KOPT-K1 (cell line): ENCODE measurements around the gene CDH8.
"Not testable (repeated sequence)": the region's sequence is repeated elsewhere in the genome, so short reads cannot be mapped to it uniquely, and the experiment has no call there.

Source experiments
- H3K27ac ChIP-seq: fragments of 200-600 bp; sonication (generic); 2 replicates; pipeline ENCODE4 v1.5.1; 2016; ENCODE audit warnings: antibody characterized with exemption, mild to moderate bottlenecking, low read depth, low read length; ENCODE audit not compliant: poor library complexity, severe bottlenecking
- H3K36me3 ChIP-seq: fragments of 200-600 bp; sonication (generic); 2 replicates; pipeline ENCODE4 v1.5.1; 2017; ENCODE audit warnings: antibody characterized with exemption, mild to moderate bottlenecking, low read length, moderate library complexity; ENCODE audit not compliant: insufficient read depth
- H3K9me3 ChIP-seq: fragments of 200-600 bp; sonication (generic); 2 replicates; pipeline ENCODE4 v1.5.1; 2017; ENCODE audit warnings: antibody characterized with exemption, low read length, mild to moderate bottlenecking; ENCODE audit not compliant: insufficient read depth, poor library complexity, severe bottlenecking

CDH8 gene

DNA sequence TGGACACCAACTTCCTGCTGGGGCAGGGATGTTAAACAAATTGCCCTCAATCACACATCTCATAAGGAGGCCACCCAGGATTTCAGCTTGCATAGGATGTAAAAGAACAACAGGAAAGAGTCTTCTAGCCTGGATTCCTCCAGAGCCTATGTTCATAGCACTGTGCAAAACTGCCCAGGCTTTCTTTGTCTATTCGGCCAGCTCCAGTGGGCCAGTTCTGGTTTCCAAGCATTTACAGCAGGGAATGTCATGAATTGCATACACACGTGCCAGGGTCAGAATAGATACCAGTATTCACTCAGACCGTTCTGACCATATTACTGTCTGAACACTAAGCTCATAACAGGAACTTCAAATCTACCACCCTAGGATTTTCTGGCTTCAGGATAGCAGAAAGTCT, 273.2 kb downstream of the CDH8 start:
- no peaks in the 10 kb centered on the region for H3K9me3 ChIP-seq
- H3K27ac ChIP-seq: no peak overlapping the region
- H3K36me3 ChIP-seq: no peaks in the 10 kb centered on the region

DNA sequence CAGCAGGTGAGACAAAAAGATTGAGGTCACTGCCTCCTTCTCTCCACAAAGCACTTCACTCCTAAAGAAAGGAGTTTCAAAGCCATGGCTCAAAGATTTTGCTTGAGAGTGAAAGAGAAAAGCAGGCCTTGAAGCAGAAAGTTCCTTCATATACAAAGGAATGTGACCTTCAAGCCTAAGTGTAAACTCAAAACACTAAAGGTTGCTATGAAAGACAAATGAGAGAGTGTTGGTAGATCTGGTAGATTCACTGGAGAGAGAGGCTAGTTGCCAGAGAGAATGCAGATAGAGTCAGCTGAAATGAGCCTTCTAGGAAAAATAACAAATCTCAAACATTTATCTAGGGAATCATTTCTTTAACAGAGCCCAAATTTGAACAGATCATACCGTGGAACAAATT, 305.2 kb downstream of the CDH8 start:
- no peak overlapping the region for H3K27ac ChIP-seq
- H3K9me3 ChIP-seq: no peaks in the 10 kb centered on the region
- H3K36me3 ChIP-seq: no peaks in the 10 kb centered on the region

DNA sequence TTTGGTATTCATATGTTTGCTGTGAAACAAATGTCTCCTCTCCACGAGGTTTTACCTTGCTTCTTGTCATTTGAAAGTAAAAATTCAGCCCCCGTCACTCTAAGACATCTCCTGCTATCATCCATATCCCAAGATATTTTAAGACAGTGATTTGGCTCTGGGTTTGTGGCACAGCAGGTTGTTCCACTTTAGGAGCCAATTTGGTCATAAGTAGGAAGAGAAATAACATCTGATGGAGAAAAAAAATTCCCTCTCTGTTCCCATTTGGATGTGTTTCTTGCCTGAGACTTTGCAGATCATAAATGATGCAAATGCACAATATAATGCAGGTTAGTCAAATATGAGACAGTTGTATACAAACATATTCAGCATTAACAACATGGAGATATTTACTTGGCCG, 309.5 kb downstream of the CDH8 start:
- Histone ChIP-seq H3K27ac (no peak overlapping the region), H3K36me3 (no peaks in the 10 kb centered on the region), H3K9me3 (no peaks in the 10 kb centered on the region)

DNA sequence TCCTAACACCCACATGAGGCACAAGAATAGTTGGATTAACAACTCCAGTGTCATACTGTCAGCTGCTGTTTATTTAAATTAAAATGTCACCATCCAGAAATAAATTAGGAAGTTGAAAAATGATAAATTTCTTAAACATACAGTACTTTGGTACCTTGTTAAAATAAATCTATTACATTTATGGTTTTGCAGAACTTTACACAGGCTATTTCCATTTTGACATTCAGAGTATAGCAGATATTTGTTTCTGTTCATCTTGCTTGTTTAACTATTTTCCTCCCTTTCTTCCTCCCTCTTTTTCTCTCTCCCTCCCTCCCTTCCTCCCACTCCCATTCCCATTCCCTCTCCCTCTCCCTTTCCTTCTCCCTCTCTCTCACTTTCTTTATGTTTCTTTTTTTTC, 310.1 kb downstream of the CDH8 start:
- Histone ChIP-seq H3K9me3 (no peaks in the 10 kb centered on the region), H3K27ac (no peak overlapping the region), H3K36me3 (no peaks in the 10 kb centered on the region)

DNA sequence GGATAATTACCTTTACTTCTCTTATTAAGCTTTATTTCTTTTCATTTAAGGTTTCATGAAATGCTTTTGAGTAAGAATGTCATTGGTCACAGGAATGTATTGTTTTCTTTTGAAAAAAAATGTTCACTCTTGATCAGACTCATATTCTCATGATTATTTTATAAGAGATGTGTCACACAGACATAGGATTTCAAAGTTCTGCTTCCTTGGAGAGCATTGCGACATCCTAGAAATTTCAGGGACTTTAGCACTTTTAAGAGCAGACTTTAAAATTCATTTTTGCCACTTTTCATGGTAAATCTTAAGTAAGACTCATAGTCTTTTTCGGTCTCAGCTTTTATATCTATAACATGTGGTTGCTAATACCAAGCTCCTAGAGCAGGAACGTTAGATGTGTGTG, 314.7 kb downstream of the CDH8 start:
- no peak overlapping the region for H3K27ac ChIP-seq
- no peaks in the 10 kb centered on the region for H3K36me3 ChIP-seq
- H3K9me3 ChIP-seq: no peaks in the 10 kb centered on the region

DNA sequence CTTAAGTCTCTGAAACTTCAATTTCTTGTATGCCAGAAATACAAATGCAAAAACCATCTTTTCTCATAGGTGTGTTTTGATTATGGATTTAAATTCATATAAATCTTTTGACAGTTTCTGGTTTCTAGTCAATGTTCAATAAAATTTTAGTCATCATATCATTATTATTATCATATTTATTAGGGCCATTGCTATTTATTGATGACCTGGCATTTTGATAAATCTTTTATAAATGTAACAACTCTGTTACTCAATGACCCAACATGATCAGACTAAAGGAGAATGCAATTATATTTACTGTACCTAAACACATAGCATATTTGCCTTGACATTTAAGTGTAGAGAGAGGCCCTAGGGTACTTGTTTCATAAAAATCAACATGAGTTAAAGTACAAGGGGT, 320.8 kb downstream of the CDH8 start:
- Histone ChIP-seq H3K36me3 (no peaks in the 10 kb centered on the region), H3K9me3 (no peaks in the 10 kb centered on the region)

DNA sequence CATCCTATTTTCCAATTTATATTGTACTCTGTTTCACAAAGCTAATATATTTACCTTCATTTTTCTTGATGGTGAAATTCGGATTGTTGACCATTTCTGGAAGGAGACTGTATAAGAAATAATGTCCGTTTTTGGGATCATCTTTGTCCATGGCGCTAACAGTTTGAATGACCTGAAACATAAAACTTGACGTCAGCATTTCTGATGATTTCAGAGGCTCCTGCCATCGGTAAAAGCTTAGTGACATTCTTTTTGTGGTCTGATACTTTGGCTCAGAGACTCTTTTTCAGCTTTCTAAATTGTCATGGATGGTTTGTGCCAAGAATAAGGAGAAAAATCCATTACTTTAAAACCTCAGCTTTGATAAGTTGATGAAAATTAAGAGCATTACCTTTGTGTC, 322.5 kb downstream of the CDH8 start:
- no peak overlapping the region for H3K27ac ChIP-seq
- no peaks in the 10 kb centered on the region for H3K9me3 ChIP-seq
- H3K36me3 ChIP-seq: no peaks in the 10 kb centered on the region

More for the DNA sequence above, 320.8 kb downstream of the CDH8 start:
- no peak overlapping the region for H3K27ac ChIP-seq

DNA sequence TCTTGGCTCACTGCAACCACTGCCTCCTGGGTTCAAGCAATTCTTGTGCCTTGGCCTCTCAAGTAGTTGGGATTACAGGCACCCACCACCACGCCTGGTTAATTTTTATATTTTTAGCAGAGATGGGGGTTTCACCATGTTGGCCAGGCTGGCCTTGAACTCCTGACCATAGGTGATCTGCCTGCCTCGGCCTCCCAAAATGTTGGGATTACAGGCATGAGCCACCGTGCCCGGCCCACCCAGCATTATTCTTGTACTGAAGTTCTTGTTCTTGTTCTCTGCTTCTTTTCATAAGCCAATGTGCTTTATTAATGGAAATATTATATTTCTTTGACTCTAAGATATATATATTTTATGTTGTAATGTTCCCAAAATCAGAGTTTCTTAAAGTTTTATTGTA, 336.6 kb downstream of the CDH8 start:
- not testable (repeated sequence) for H3K27ac ChIP-seq, H3K9me3 ChIP-seq, H3K36me3 ChIP-seq

DNA sequence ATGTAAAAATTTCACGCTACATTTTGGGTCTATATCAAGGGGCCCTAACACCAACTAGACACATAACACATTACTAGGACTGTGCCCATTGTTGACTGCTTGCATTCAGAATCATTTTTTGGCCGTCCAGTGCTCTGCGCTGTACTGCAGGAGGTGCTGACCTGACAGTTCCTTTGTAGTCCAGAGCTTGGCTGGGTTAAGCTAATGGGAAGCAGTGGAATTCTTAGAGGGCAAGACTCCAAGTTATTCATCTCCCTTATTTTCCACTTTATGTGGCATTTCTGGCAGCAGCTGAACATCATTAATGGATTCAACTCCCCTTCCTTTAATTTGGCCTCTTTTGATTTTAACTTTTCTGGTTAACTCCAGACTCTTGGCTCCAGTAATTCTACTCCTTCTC, 351.7 kb downstream of the CDH8 start:
- Histone ChIP-seq H3K9me3 (no peaks in the 10 kb centered on the region), H3K36me3 (no peaks in the 10 kb centered on the region)

DNA sequence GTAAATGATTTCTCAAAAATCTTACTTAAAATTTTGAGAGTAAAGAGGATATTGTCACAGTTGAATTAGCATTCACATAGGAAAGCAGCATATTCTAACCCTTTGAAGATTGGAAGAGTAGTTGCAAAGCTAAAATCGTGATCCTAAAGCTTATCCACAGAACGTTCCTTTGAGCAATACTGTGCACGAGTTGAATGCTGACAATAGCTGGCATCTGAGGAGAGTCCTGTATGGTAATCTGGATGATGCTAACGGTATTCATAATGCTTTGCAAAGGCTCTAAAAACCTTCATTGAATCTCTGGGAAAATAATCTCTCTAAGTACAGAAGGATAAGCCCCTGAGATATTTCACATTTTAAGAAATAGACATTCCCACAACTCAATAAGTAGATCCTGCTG, 354.6 kb downstream of the CDH8 start:
- Histone ChIP-seq H3K36me3 (no peaks in the 10 kb centered on the region), H3K27ac (no peak overlapping the region), H3K9me3 (no peaks in the 10 kb centered on the region)

More for the DNA sequence above, 351.7 kb downstream of the CDH8 start:
- H3K27ac ChIP-seq: no peak overlapping the region

DNA sequence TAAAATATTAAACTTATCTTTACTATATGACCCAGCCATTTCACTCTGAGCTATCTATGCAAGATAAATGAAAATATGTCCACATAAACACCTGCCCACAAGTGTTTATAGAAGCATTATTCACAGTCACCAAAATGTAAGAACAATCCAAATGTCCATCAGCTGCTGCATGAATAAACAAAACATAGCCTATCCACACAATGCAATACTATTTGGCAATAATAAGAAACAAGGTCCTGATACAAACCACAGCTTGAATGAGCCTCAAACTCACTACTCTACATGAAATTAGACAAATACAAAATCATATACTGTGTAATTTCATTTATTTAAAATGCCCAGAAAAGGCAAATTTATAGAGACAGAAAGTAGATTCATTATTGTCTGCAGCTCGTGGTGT, 355.1 kb downstream of the CDH8 start:
- no peak overlapping the region for H3K27ac ChIP-seq
- no peaks in the 10 kb centered on the region for H3K9me3 ChIP-seq
- no peaks in the 10 kb centered on the region for H3K36me3 ChIP-seq

DNA sequence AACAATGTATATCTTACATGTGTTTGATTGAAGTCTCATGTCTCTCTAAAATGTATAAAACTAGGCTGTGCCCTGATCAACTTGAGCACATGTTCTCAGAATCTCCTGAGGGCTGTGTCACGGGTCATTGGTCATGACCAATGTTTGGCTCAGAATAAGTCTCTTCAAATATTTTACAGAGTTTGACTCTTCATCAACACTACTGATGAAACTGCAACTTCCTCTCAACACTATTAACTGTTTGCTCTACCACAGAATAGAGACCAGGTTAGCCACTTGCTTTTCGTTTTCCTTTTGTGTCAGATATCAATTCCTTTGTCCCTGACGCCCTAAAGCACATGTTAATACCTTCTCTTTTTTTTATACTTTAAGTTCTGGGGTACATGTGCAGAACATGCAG, 358.1 kb downstream of the CDH8 start:
- Histone ChIP-seq H3K27ac (no peak overlapping the region), H3K9me3 (no peaks in the 10 kb centered on the region), H3K36me3 (no peaks in the 10 kb centered on the region)

DNA sequence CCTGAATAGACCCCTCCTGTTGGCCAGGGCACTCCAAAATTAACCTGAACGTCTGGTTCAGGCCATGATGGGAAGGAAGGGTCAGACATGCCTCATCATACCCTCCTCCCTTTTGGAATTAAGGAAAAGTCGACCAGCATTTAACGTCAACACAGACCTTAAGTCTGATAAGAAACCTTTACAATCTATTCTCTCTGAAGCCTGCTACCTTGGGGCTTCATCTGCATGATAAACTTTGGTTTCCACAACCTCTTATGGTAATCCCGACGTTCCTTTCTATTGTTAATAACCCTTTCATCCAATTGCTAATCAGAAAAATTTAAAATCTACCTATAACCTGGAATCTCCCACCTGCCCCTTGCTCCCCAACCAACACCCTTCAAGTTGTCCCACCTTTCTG, 358.5 kb downstream of the CDH8 start:
- Histone ChIP-seq H3K27ac (no peak overlapping the region), H3K36me3 (no peaks in the 10 kb centered on the region), H3K9me3 (no peaks in the 10 kb centered on the region)

DNA sequence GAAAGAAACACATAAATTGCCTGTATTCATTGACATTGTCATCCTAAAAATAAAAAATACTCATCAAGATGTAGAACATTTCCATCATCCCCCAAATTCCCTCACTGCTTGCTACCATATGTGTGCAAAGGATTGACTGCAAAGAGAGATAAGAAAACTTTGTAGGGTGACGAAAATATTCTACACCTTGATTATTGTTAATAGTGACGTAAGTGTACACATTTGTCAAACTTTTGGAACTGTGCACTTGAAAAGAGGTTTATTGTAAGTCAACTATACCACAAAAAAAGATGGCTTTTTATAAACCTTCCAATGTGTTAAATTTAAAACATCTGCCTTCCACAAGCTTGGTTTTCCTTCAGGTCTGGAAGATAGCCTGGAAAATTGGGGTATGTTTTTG, 359.5 kb downstream of the CDH8 start:
- no peaks in the 10 kb centered on the region for H3K36me3 ChIP-seq
- H3K27ac ChIP-seq: no peak overlapping the region
- no peaks in the 10 kb centered on the region for H3K9me3 ChIP-seq

DNA sequence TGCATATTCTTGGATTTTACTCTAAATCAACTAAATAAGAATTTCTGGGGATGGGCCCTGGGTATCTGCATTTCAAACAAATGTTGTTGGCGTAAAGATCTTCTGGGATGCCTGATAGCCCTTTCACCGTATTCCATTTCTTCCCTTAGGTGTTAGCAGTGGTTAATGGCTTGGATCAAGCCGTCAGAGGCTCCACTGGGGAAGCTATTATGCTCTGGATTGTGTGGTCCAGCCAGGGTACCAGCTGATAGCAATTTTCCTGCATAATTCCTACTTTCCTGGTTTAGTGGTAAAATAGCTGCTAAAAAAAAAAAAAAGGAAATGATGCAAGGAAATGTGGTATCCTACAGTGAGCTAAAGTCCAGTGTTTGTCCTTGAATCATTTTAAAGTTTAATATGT, 365.1 kb downstream of the CDH8 start:
- H3K36me3 ChIP-seq: no peaks in the 10 kb centered on the region
- H3K9me3 ChIP-seq: no peaks in the 10 kb centered on the region
- H3K27ac ChIP-seq: no peak overlapping the region

DNA sequence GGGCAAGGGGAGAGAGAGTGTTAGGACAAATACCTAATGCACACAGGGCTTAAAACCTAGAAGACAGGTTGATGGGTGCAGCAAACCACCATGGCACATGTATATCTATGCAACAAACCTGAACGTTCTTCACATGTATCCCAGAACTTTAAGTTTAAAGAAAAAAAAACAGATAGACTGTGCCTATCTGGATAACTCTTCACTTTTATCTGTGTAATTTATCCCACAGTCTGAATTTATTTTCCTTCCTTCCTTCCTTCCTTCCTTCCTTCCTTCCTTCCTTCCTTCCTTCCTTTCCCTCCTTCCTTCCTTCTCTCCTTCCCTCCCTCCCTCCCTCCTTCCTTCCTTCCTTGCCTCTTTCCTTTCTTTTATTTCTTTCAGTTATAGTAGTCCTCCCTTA, 370.7 kb downstream of the CDH8 start:
- Histone ChIP-seq H3K27ac (no peak overlapping the region), H3K9me3 (no peaks in the 10 kb centered on the region), H3K36me3 (no peaks in the 10 kb centered on the region)

DNA sequence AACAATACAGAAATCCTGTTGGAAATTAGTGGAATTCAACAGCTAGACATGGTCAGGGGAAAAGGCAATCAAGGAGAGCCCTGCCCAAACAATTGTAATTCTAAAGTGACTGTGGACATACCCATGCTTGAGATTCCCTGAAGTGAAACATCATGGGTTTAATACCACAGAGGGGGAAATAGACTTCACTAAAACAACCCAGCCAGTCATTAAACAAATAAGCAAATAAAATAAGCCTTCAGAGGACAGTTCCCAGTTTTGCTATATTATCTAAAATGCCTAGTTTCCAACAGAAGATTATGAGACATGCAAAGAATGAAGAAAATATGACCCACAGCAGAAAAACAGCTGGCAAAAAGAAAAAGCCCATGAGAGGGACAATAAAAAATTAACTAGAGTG, 376.3 kb downstream of the CDH8 start:
- Histone ChIP-seq H3K27ac (no peak overlapping the region), H3K9me3 (no peaks in the 10 kb centered on the region), H3K36me3 (no peaks in the 10 kb centered on the region)
